Osteoblast (primary cell): ENCODE results near the gene CCBE1. TPM values are rescaled to one million over a fixed set of nuclear protein-coding genes. Genes with fewer than 3 reads are reported as not detected.

Source experiments
- DNase-seq: peaks from one replicate; pipeline ENCODE4 v3.0.0; 2011; ENCODE audit warnings: low spot score, mixed read lengths; ENCODE audit not compliant: insufficient read length; ENCODE audit errors: missing footprints
- H2AFZ ChIP-seq: 2 replicates; pipeline ENCODE4 v1.6.0; 2011; ENCODE audit warnings: mild to moderate bottlenecking, low read length
- H3K27ac ChIP-seq: 2 replicates; pipeline ENCODE4 v1.5.1; 2011; ENCODE audit warnings: mild to moderate bottlenecking, low read depth, low read length, moderate library complexity
- H3K27me3 ChIP-seq: 2 replicates; pipeline ENCODE4 v1.6.0; 2012; ENCODE audit warnings: mild to moderate bottlenecking, control low read depth, inconsistent platforms, low read length, moderate library complexity; ENCODE audit not compliant: insufficient read depth
- H3K36me3 ChIP-seq: 2 replicates; pipeline ENCODE4 v1.5.1; 2011; ENCODE audit warnings: mild to moderate bottlenecking, low read length, control low read depth, moderate library complexity; ENCODE audit not compliant: insufficient read depth
- H3K4me1 ChIP-seq: 2 replicates; pipeline ENCODE4 v1.5.1; 2011; ENCODE audit warnings: mild to moderate bottlenecking, low read length, control low read depth, moderate library complexity; ENCODE audit not compliant: insufficient read depth
- H3K4me2 ChIP-seq: 2 replicates; pipeline ENCODE4 v1.6.0; 2011; ENCODE audit warnings: mild to moderate bottlenecking, low read length; ENCODE audit not compliant: insufficient read depth
- H3K4me3 ChIP-seq: fragments of 200-600 bp; sonication (generic); 3 replicates; pipeline ENCODE4 v1.5.1; 2012; ENCODE audit warnings: mild to moderate bottlenecking, low read length, inconsistent platforms; ENCODE audit not compliant: insufficient read depth
- H3K79me2 ChIP-seq: 2 replicates; pipeline ENCODE4 v1.6.0; 2012; ENCODE audit warnings: mild to moderate bottlenecking, low read length, control low read depth, inconsistent platforms; ENCODE audit not compliant: insufficient read depth
- H3K9me3 ChIP-seq: 2 replicates; pipeline ENCODE4 v1.5.1; 2011; ENCODE audit warnings: low read depth, low read length, control low read depth
- H4K20me1 ChIP-seq: 2 replicates; pipeline ENCODE4 v1.6.0; 2012; ENCODE audit warnings: mild to moderate bottlenecking, low read length, control low read depth; ENCODE audit not compliant: insufficient read depth
- CTCF ChIP-seq: IDR thresholded peaks from 2 replicates; pipeline ENCODE4 v1.5.1; 2011; ENCODE audit warnings: mild to moderate bottlenecking, low read depth, low read length, moderate library complexity; ENCODE audit errors: extremely low read depth
- total RNA-seq: library from RNA; depleted of rRNA; stranded (reverse); fragments of >200 nt; gene quantifications from 2 replicates; pipeline ENCODE4 v1.2.3, GENCODE V29; 2012

The CCBE1 gene
- total RNA-seq, 1 donor = 51.4 TPM

- no peak for TF ChIP-seq CTCF
- H4K20me1 ChIP-seq = peaks cover 51% of the 10 kb centered on the region
- peaks cover 3% of the 10 kb centered on the region for H3K36me3 ChIP-seq
- no peak overlapping the region for H3K27ac ChIP-seq
- H3K4me1 ChIP-seq = peaks cover 47% of the 10 kb centered on the region
- no peaks in the 10 kb centered on the region for H3K27me3 ChIP-seq
- H3K9me3 ChIP-seq = no peaks in the 10 kb centered on the region
- no peak overlapping the region for H3K4me2 ChIP-seq
- peaks cover 90% of the 10 kb centered on the region for H3K79me2 ChIP-seq
- no peak for DNase-seq
- H3K4me3 ChIP-seq = no peak overlapping the region
- H2AFZ ChIP-seq = no peak overlapping the region
Observed at GRCh38 chr18:59619816-59620215, 77.4 kb downstream of the CCBE1 start.

- Histone ChIP-seq H3K9me3 (no peaks in the 10 kb centered on the region), H3K4me1 (peaks cover 25% of the 10 kb centered on the region), H2AFZ (no peak overlapping the region), H3K4me2 (no peak overlapping the region), H4K20me1 (peaks cover 42% of the 10 kb centered on the region), H3K79me2 (peaks cover 95% of the 10 kb centered on the region), H3K27me3 (no peaks in the 10 kb centered on the region), H3K36me3 (peaks cover 3% of the 10 kb centered on the region), H3K4me3 (no peak overlapping the region), H3K27ac (no peak overlapping the region)
- no peak for DNase-seq
- TF ChIP-seq CTCF = no peak
Observed at GRCh38 chr18:59617468-59617932, 79.7 kb downstream of the CCBE1 start.

- peaks cover 3% of the 10 kb centered on the region for H3K36me3 ChIP-seq
- DNase-seq = no peak
- no peak for TF ChIP-seq CTCF
- H3K4me1 ChIP-seq = peaks cover 29% of the 10 kb centered on the region
- H3K9me3 ChIP-seq = no peaks in the 10 kb centered on the region
- no peak overlapping the region for H3K27ac ChIP-seq
- no peaks in the 10 kb centered on the region for H3K27me3 ChIP-seq
- no peak overlapping the region for H2AFZ ChIP-seq
- no peak overlapping the region for H3K4me3 ChIP-seq
- H3K4me2 ChIP-seq = peak overlapping the region; percentile 35
- peaks cover 93% of the 10 kb centered on the region for H3K79me2 ChIP-seq
- H4K20me1 ChIP-seq = peaks cover 39% of the 10 kb centered on the region
Observed at GRCh38 chr18:59616501-59616900, 80.7 kb downstream of the CCBE1 start.

- Histone ChIP-seq H3K9me3 (no peaks in the 10 kb centered on the region), H3K4me3 (no peak overlapping the region), H2AFZ (no peak overlapping the region), H3K27me3 (no peaks in the 10 kb centered on the region), H3K36me3 (peaks cover 3% of the 10 kb centered on the region), H3K27ac (no peak overlapping the region), H3K4me1 (peaks cover 24% of the 10 kb centered on the region), H3K79me2 (peaks cover 96% of the 10 kb centered on the region), H4K20me1 (peaks cover 40% of the 10 kb centered on the region), H3K4me2 (no peak overlapping the region)
- no peak for DNase-seq
- no peak for TF ChIP-seq CTCF
Observed at GRCh38 chr18:59613903-59614302, 83.3 kb downstream of the CCBE1 start.
